ENCODE measurements around the gene SHH.

The SHH gene

GRCh38 chr7:155764438-155764793, 47.8 kb downstream of the SHH start:
- DNase-seq (ENCODE audit: low read depth), result no peak

GRCh38 chr7:155763691-155764437, 48.4 kb downstream of the SHH start:
- peak; percentile 25 for DNase-seq (ENCODE audit: low read depth)

GRCh38 chr7:155763122-155763521, 49.1 kb downstream of the SHH start:
- DNase-seq (ENCODE audit: low read depth), result no peak

- DNase-seq (ENCODE audit: low read depth), result no peak
These were observed 49.6 kb downstream of the SHH start for GRCh38 chr7:155762655-155763054.

GRCh38 chr7:155762036-155762435, 50.2 kb downstream of the SHH start:
- no peak for DNase-seq (ENCODE audit: low read depth)

- DNase-seq (ENCODE audit: low read depth), result no peak
These were observed 51.1 kb downstream of the SHH start for GRCh38 chr7:155761162-155761561.

- DNase-seq (ENCODE audit: low read depth), result no peak
These were observed 52.4 kb downstream of the SHH start for GRCh38 chr7:155759740-155760430.

- DNase-seq (ENCODE audit: low read depth), result no peak
These were observed 53.9 kb downstream of the SHH start for GRCh38 chr7:155758348-155758747.

GRCh38 chr7:155756322-155756721, 55.9 kb downstream of the SHH start:
- no peak for DNase-seq (ENCODE audit: low read depth)

- DNase-seq (ENCODE audit: low read depth), result no peak
These were observed 57.2 kb downstream of the SHH start for GRCh38 chr7:155755026-155755425.

- no peak for DNase-seq (ENCODE audit: low read depth)
These were observed 58.1 kb downstream of the SHH start for GRCh38 chr7:155754165-155754564.

GRCh38 chr7:155753446-155753965, 58.8 kb downstream of the SHH start:
- DNase-seq (ENCODE audit: low read depth), result no peak

GRCh38 chr7:155752756-155753445, 59.4 kb downstream of the SHH start:
- no peak for DNase-seq (ENCODE audit: low read depth)

- DNase-seq (ENCODE audit: low read depth), result no peak
These were observed 60.9 kb downstream of the SHH start for GRCh38 chr7:155751409-155751808.

- no peak for DNase-seq (ENCODE audit: low read depth)
These were observed 61.8 kb downstream of the SHH start for GRCh38 chr7:155750255-155751125.
